ELF-1 (cell line): ENCODE measurements around the gene WNK3.

Source experiments
- DNase-seq: peaks from one replicate; pipeline ENCODE4 v3.0.0-alpha.2; 2016; ENCODE audit warnings: low read depth, low spot score

Gene WNK3

DNA sequence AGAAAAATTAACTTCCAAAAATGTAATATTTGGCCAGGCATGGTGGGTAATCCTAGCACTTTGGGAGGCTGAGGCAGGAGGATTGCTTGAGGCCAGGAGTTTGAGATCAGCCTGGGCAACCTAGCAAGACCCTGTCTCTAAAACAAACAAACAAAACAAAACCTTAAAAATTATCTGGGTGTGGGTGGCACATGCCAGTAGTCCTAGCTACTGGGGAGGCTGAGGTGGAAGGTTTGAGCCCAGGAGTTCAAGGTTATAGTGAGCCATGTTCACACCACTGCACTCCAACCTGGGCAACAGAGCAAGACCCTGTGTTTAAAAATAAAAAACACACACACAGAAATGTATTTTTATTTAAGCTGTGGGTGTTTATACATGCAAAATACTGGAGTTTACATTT lies 186.8 kb downstream of the WNK3 start:
- DNase-seq: no peak

- no peak for DNase-seq
Measured at GRCh38 chrX:54166915-54167314, 190.9 kb downstream of the WNK3 start.

- DNase-seq: no peak
Measured at GRCh38 chrX:54157561-54157960, 200.3 kb downstream of the WNK3 start.
